Measurements from ENCODE around the gene CD37. TPM values are rescaled to one million over a fixed set of nuclear protein-coding genes. Genes with fewer than 3 reads are reported as not detected.
A peak's percentile ranks its signal among the peaks of the same experiment; 100 is the strongest.

CD37 gene
- total and polyA plus RNA-seq, 5 experiments from 2014 or later = 148 to 337 (median 192) TPM

DNA sequence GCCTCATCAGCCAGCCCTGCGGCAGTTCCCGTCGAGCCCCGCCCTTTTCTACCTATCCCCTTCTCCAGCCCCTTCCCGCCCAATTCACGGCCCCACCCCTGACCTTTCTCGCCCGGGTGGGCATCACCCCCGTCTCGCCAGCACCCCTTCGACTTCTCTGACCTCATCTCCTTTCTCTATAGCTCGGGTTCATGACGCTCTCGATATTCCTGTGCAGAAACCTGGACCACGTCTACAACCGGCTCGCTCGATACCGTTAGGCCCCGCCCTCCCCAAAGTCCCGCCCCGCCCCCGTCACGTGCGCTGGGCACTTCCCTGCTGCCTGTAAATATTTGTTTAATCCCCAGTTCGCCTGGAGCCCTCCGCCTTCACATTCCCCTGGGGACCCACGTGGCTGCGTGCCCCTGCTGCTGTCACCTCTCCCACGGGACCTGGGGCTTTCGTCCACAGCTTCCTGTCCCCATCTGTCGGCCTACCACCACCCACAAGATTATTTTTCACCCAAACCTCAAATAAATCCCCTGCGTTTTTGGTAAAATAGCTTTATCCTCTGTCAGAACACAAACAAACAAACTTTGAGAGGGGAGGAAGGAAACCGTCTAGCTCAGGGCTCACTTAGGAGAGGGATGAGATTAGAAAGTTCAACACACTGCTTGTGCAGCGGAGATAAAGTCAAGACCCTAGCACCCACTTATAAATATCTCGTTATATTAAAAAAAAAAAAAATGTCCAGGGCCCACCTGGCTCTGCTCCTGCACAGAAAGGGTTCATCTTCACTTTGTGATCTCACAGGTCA, 5.1 kb downstream of the CD37 start:
- peak overlapping the region; percentile 10 to 90 (median 83) for H3K27ac Mint-ChIP-seq
- no peak for ATAC-seq
- no peaks in the 10 kb centered on the region for H3K27me3 Mint-ChIP-seq
- DNase-seq = peak in 1 of 10 donors; percentile 68
- no peaks in the 10 kb centered on the region for H3K9me3 Mint-ChIP-seq
- peak overlapping the region in 4 of 10 donors; percentile 10 to 78 (median 46) for H3K4me3 Mint-ChIP-seq
- POLR2A ChIA-PET = interaction anchor here (0.6 to 0.7 kb wide), 2 partner anchors 41 to 320 kb away, joined by 3 to 5 read pairs; a partner anchor contains a TSS
- peaks cover 0 to 39% (median 5%) of the 10 kb centered on the region in 3 donors for H3K36me3 Mint-ChIP-seq
- peaks cover 26 to 67% (median 51%) of the 10 kb centered on the region in 4 donors for H3K4me1 Mint-ChIP-seq

DNA sequence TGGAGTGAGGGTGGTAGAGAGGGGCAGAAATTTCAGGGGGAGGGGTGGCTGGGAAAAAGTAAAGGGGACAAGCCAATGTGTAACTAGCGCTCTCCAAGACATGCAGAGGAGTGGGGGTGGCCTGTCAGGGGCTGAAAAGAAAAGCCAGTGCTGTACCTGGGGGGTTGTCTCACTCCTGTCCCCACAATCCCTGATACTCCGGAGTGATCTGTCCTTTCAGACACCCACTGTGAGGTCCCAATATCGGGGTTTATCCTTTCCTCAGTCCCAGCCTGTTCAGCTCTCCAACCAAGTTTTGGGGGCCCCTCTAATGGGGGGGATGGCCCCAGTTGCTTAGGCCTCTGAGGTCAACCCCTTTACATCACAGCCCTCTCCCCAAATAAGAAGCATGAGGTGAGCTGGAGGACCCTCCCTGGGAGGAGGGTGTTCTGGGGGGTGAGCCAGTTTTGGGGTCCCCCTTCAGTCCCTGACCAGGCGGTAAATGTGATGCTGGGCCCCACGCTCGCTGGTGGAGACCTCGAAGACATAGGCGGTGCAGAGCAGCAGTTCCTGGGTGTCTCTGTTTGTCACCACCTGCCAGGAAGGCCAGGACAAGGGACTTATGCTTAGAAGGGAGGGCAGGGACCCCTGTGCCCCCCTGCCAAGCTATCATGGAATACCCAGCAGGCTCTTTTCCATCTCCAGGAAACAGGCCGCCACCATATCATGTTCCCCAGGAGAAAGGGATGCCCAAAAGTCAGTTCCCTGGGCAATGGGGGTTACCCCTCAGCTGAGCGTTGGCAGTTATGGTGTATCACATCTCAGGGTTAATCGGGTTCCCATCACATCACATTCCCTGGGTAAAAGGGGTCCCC, 5.9 kb downstream of the CD37 start:
- ATAC-seq = no peak
- POLR2A ChIA-PET = interaction anchor here (0.9 kb wide), 1 partner anchor 38 kb away, joined by 3 read pairs; no protein-coding TSS in a partner anchor
- H3K36me3 Mint-ChIP-seq = peaks cover 0 to 39% (median 5%) of the 10 kb centered on the region in 3 donors
- H3K4me1 Mint-ChIP-seq = peaks cover 21 to 61% (median 44%) of the 10 kb centered on the region in 4 donors
- H3K4me3 Mint-ChIP-seq = no peak overlapping the region
- no peaks in the 10 kb centered on the region for H3K9me3 Mint-ChIP-seq
- DNase-seq = no peak
- H3K27ac Mint-ChIP-seq = peak overlapping the region in 8 of 10 donors; percentile 10 to 90 (median 60)
- no peaks in the 10 kb centered on the region for H3K27me3 Mint-ChIP-seq

DNA sequence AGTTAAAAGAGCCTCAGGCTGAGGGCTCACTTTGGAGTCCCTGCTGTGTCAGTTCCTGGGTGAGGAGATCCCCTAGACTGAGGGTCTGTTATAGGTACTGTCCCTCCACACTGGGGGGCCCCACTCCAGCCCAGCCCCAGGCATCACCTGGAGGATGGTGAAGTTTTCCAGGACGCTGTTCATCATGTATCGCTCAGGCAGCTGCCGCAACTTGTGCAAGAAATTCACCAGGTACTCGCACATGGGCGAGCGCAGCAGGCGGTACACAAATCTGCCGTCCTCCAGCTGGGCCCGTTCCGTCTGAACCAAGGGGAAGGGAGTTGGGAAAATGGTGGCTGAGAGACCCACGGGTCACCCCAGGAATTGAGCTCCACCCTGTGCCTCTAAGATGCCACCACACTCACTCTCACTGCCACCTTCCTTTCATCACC, 7.1 kb downstream of the CD37 start:
- H3K36me3 Mint-ChIP-seq = peaks cover 0 to 36% (median 5%) of the 10 kb centered on the region in 3 donors
- no peaks in the 10 kb centered on the region for H3K9me3 Mint-ChIP-seq
- H3K27me3 Mint-ChIP-seq = no peaks in the 10 kb centered on the region
- H3K27ac Mint-ChIP-seq = peak overlapping the region in 7 of 10 donors; percentile 30 to 84 (median 66)
- POLR2A ChIA-PET = interaction anchor here (0.6 to 2.4 kb wide), 2 partner anchors 11 to 13 kb away, joined by 7 to 10 read pairs; no protein-coding TSS in a partner anchor
- DNase-seq (no peak), ATAC-seq (no peak)
- peaks cover 18 to 48% (median 32%) of the 10 kb centered on the region in 4 donors for H3K4me1 Mint-ChIP-seq
- no peak overlapping the region for H3K4me3 Mint-ChIP-seq

- Mint-ChIP-seq H3K27me3 (no peaks in the 10 kb centered on the region), H3K4me1 (peaks cover 18 to 47% (median 25%) of the 10 kb centered on the region in 4 donors), H3K9me3 (no peaks in the 10 kb centered on the region), H3K36me3 (peaks cover 0 to 30% (median 5%) of the 10 kb centered on the region in 3 donors), H3K4me3 (no peak overlapping the region), H3K27ac (peak overlapping the region in 6 of 10 donors; percentile 30 to 81 (median 66))
- DNase-seq (no peak), ATAC-seq (no peak)
- POLR2A ChIA-PET = interaction anchor here (0.6 to 2.4 kb wide), 2 partner anchors 10 to 13 kb away, joined by 7 to 10 read pairs; no protein-coding TSS in a partner anchor
These were observed 7.9 kb downstream of the CD37 start for GRCh38 chr19:49343123-49343522.

DNA sequence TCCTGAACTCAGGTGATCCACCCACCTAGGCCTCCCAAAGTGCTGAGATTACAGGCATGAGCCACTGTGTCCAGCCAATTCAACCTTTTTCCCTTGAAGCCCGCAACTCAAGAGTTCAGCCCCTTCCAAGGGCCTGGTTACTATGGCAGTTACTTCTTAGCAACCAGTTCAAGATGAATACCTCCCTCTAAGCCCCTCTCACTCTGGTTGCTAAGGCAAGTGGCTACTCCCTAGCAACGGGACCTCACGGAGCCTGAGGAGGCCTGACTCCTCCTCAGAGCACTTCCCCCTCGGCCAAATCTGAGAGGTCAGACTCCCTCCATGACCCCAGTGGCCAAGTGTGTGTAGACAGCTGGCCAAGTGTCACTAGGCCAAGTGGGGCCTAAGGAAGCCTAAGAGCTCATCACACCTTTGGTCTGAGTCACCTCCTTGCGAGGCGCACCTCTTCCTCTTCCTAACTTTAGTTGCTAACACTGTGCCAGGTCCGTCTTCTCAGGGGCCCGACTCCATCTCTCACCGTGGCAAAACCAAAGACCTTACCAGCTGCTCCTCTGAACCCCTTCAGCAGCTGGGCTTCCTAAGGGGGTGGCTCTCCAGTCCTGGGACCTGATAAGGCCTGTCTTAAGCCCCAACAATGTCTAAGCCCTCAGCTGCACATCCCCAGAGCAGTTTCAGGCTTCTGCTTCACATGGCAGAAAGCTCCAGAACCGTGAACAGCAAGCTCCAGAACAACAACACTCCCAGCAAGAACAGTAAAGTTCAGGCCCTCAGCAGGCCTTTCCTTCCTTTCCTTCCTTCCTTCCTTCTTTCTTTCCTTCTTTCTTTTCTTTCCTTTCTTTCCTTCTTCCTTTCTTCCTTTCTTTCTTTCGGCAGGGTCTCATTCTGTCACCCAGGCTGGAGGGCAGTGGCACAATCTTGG, 9.6 kb downstream of the CD37 start:
- DNase-seq (no peak), ATAC-seq (no peak)
- POLR2A ChIA-PET = interaction anchor here (1.1 to 1.2 kb wide), 2 partner anchors 9 to 13 kb away, joined by 4 to 5 read pairs; partner anchors contain the start of gene CD37
- H3K4me3 Mint-ChIP-seq = no peak overlapping the region
- no peaks in the 10 kb centered on the region for H3K9me3 Mint-ChIP-seq
- H3K4me1 Mint-ChIP-seq = peaks cover 11 to 38% (median 18%) of the 10 kb centered on the region in 4 donors
- H3K27ac Mint-ChIP-seq = peak overlapping the region in 8 of 10 donors; percentile 14 to 87 (median 70)
- H3K36me3 Mint-ChIP-seq = peaks cover 0 to 18% (median 0%) of the 10 kb centered on the region in 3 donors
- H3K27me3 Mint-ChIP-seq = no peaks in the 10 kb centered on the region

DNA sequence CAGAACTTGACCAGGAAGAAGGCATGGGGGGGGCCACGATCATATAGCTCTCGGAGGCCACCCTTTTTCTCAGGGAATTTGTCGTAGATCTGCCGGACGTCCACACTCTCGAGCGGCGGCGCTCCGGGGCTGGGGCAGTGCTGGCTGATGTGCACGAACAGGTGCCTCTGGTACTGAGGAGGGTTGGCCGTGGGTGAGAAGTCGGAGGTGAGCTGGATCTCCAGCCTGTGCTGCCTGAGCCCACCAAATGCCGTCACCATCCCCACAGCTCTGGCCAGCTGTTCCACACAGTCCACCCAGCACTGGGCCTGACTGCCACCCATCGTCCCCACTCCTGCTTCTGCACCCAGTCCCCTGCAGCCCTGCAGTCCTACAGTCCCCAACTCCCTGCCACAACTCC, 12.0 kb downstream of the CD37 start:
- H3K36me3 Mint-ChIP-seq = peaks cover 0 to 6% (median 0%) of the 10 kb centered on the region in 3 donors
- no peaks in the 10 kb centered on the region for H3K27me3 Mint-ChIP-seq
- no peak overlapping the region for H3K4me3 Mint-ChIP-seq
- ATAC-seq = no peak
- H3K27ac Mint-ChIP-seq = no peak overlapping the region
- DNase-seq = no peak
- no peaks in the 10 kb centered on the region for H3K9me3 Mint-ChIP-seq
- peaks cover 4 to 21% (median 12%) of the 10 kb centered on the region in 4 donors for H3K4me1 Mint-ChIP-seq
- POLR2A ChIA-PET = interaction anchor here (0.6 to 1.6 kb wide), 3 partner anchors 10 to 1757 kb away, joined by 3 to 9 read pairs (median 3); partner anchors contain the start of gene CD37

DNA sequence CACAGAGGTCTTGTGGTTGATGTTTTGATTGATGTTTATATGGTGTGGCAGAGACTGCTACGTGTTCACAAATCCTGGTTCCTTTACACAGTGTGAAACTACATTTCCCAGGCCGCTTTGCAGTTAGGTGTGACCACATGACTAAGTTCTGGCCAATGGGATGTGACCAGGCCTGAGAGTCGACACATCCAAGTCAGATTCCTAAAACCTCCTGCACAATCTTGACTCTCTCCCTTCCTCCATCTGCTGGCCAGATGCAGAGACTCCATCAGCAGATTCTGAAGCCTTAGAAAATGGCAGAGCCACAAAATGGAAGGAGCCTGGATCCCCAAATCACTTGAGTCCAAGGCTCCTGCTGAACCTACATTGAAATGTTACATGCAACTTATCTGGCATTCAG, 12.6 kb downstream of the CD37 start:
- Mint-ChIP-seq H3K27ac (peak overlapping the region in 1 of 10 donors; percentile 75), H3K4me1 (peaks cover under 1 to 18% (median 10%) of the 10 kb centered on the region in 4 donors), H3K4me3 (no peak overlapping the region), H3K27me3 (peaks cover 0 to 2% (median 0%) of the 10 kb centered on the region in 5 donors), H3K9me3 (no peaks in the 10 kb centered on the region), H3K36me3 (peaks cover 0 to 3% (median 0%) of the 10 kb centered on the region in 3 donors)
- DNase-seq = no peak
- peak in 1 of 2 donors; percentile 30 for ATAC-seq
- POLR2A ChIA-PET = interaction anchor here (0.6 to 1.6 kb wide), 3 partner anchors 10 to 1758 kb away, joined by 3 to 9 read pairs (median 3); partner anchors contain the start of gene CD37

- no peak for ATAC-seq
These were observed 13.3 kb downstream of the CD37 start for GRCh38 chr19:49348305-49349189.

DNA sequence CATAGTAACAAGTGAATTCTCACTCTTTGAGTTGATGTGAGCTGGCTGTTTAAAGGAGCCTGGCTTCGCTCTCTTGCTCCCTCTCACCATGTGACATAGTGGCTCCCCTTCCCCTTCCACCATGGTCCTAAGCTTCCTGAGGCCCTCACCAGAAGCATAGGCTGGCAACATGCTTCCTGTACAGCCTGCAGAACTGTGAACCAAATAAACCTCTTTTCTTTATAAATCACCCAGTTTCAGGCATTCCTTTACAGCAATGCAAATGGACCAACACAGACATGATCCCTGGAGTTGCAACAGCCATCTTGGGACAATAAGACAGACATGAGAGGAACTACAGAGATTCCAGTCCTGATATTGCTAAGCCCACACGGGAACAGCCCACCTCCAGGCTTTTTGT, 14.4 kb downstream of the CD37 start:
- POLR2A ChIA-PET = interaction anchor here (0.7 to 1.3 kb wide), 3 partner anchors 16 to 511 kb away, joined by 3 to 5 read pairs (median 4); no protein-coding TSS in a partner anchor
- Mint-ChIP-seq H3K4me3 (no peak overlapping the region), H3K27ac (no peak overlapping the region), H3K27me3 (peaks cover 0 to 12% (median 2%) of the 10 kb centered on the region in 5 donors), H3K4me1 (peaks cover 0 to 15% (median 9%) of the 10 kb centered on the region in 4 donors), H3K36me3 (no peaks in the 10 kb centered on the region), H3K9me3 (no peaks in the 10 kb centered on the region)
- DNase-seq (no peak), ATAC-seq (no peak)

More at GRCh38 chr19:49348305-49349189, 13.3 kb downstream of the CD37 start:
- Mint-ChIP-seq H3K4me1 (peaks cover 0 to 17% (median 10%) of the 10 kb centered on the region in 4 donors), H3K4me3 (no peak overlapping the region), H3K9me3 (no peaks in the 10 kb centered on the region), H3K36me3 (no peaks in the 10 kb centered on the region), H3K27ac (no peak overlapping the region), H3K27me3 (peaks cover 0 to 9% (median 0%) of the 10 kb centered on the region in 5 donors)
- POLR2A ChIA-PET = interaction anchor here (1.3 to 1.6 kb wide), 2 partner anchors 9 to 15 kb away, joined by 3 to 9 read pairs; no protein-coding TSS in a partner anchor
- DNase-seq = no peak

DNA sequence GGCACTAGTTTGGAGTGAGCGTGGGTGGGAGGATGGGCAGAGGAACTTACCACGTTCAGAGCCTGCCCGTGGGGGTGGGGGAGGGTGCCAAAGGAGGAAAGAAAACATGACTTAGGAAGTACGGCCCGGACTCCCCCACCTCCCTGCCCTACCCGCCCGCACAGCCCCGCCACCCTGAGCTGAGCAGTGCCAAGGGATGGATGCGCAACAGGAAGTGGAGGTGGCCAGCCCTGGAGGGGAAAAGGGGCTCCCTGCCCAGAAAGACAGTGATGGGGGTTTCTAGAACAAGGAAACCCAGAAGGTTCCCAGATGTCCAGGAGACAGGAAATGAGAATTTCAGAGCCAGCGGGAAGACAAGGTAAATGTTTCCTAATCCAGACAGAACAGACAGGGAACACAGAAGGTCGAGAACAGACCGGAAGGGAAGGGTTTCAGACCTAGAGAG, 20.7 kb downstream of the CD37 start:
- POLR2A ChIA-PET = interaction anchor here (0.6 kb wide), 1 partner anchor 19 kb away, joined by 3 read pairs; no protein-coding TSS in a partner anchor
- no peak for ATAC-seq
- Mint-ChIP-seq H3K4me1 (peaks cover 16 to 28% (median 20%) of the 10 kb centered on the region in 4 donors), H3K27me3 (peaks cover 4 to 40% (median 11%) of the 10 kb centered on the region in 5 donors), H3K9me3 (no peaks in the 10 kb centered on the region), H3K36me3 (no peaks in the 10 kb centered on the region), H3K4me3 (peak overlapping the region in 1 of 10 donors; percentile 54), H3K27ac (no peak overlapping the region)
- DNase-seq = no peak
